ENCODE measurements around the gene TRIB2. TPM values are rescaled to one million over a fixed set of nuclear protein-coding genes. Genes with fewer than 3 reads are reported as not detected.

The TRIB2 gene
- total and polyA plus RNA-seq, 9 of the 15 experiments (the other 6 are each of a cell fraction or from before 2014, with no cell fraction given): 9.0 to 39.0 (median 26.3) TPM

DNA sequence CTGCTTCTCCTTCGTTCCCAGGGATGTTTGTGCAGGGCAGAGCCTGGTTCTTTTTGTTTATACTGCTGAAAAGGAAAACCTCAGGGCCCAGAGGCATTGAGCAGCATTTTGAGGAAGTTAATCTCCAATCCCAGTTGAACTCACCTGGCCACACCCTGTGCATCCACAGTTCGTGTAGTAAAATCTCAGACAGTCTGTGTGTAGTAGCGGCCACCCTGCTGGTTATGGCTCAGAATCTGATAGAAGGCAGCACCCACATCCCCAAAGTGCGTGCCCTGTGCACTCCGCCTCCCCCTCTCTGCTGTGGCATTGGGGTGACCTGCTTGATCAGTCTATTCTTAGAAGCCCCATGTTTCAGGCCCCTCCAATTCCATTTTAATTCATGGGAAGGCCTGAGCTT lies 10.9 kb downstream of the TRIB2 start:
- TF ChIP-seq KDM2B (CRISPR knock-in tag; IDR thresholded peaks at IDR 0.05): no peak
- TF ChIP-seq, protein P1, sequence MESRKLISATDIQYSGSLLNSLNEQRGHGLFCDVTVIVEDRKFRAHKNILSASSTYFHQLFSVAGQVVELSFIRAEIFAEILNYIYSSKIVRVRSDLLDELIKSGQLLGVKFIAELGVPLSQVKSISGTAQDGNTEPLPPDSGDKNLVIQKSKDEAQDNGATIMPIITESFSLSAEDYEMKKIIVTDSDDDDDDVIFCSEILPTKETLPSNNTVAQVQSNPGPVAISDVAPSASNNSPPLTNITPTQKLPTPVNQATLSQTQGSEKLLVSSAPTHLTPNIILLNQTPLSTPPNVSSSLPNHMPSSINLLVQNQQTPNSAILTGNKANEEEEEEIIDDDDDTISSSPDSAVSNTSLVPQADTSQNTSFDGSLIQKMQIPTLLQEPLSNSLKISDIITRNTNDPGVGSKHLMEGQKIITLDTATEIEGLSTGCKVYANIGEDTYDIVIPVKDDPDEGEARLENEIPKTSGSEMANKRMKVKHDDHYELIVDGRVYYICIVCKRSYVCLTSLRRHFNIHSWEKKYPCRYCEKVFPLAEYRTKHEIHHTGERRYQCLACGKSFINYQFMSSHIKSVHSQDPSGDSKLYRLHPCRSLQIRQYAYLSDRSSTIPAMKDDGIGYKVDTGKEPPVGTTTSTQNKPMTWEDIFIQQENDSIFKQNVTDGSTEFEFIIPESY (CRISPR knock-in tag; IDR thresholded peaks at IDR 0.05): peak; percentile 85
- CTCF ChIA-PET (ENCODE audit: low intra/inter-chr PET ratio): no interaction called here
- no peak overlapping the region for H3K27ac ChIP-seq (ENCODE audit: extremely low read depth, low read depth, low read length)
- 64% methylated on average over 5 of the region's 5 CpGs for WGBS (ENCODE audit: insufficient coverage, low coverage, missing lambda C conversion rate)
- no TSS peak for BruUV-seq (replicated peaks)
- DNase-seq (ENCODE audit: extremely low read depth in 1 of 4, low spot score in 3 of 4): no peak
- in situ Hi-C loops (cut with MboI): loop anchor here (25.0 kb wide), 1 partner anchor 285 kb away; no protein-coding TSS in a partner anchor
- H3K9ac ChIP-seq (ENCODE audit: insufficient read depth in 1 of 2, low read depth in 2 of 2, low read length in 2 of 2): no peak overlapping the region
- no peak overlapping the region for H3K4me3 ChIP-seq
- no peak overlapping the region for H2AFZ ChIP-seq (ENCODE audit: low read depth, low read length)
- peaks cover 75% of the 10 kb centered on the region; the same call in 2 of the 3 replicates for H3K36me3 ChIP-seq (ENCODE audit: control insufficient read depth, insufficient read depth, low read length)
- no peaks in the 10 kb centered on the region for H3K27me3 ChIP-seq (ENCODE audit: control insufficient read depth in 2 of 2, insufficient read depth in 2 of 2, low read length in 2 of 2)
- no peak for ATAC-seq
- no peaks in the 10 kb centered on the region for H3K9me3 ChIP-seq (replicated peaks; ENCODE audit: control insufficient read depth, insufficient read depth, low read depth, low read length)
- POLR2A ChIA-PET: interaction anchor here (0.9 to 2.1 kb wide), 5 partner anchors 8 to 20 kb away, joined by 3 to 6 read pairs (median 3); no protein-coding TSS in a partner anchor
- no peak for FAIRE-seq
- H3K4me2 ChIP-seq (ENCODE audit: insufficient read depth, low read length): no peak overlapping the region
- intact Hi-C loops (cut with micrococcal nuclease): no loop called here
- peaks cover 8% of the 10 kb centered on the region for H3K79me2 ChIP-seq (ENCODE audit: control insufficient read depth, insufficient read depth, low read length)
- peaks cover 4% of the 10 kb centered on the region; the same call in 1 of the 2 replicates for H4K20me1 ChIP-seq (replicated peaks; ENCODE audit: control insufficient read depth, insufficient read depth, low read length)
- H3K4me1 ChIP-seq (replicated peaks in 1 of 2; ENCODE audit: control insufficient read depth in 2 of 2, insufficient read depth in 2 of 2, low read length in 2 of 2): peaks cover 0 to 2% of the 10 kb centered on the region in 2 experiments; a peak in 2 of 5 replicates
- H3K9me1 ChIP-seq (ENCODE audit: control insufficient read depth, insufficient read depth, low read length): no peaks in the 10 kb centered on the region
